GM12864 (cell line): ENCODE results near the gene POC1A.

Source experiments
- DNase-seq: peaks from one replicate; pipeline ENCODE4 v3.0.0-alpha.2; 2011; ENCODE audit warnings: low read depth
- H3K4me3 ChIP-seq: 2 replicates; pipeline ENCODE4 v1.5.1; 2011; ENCODE audit warnings: mild to moderate bottlenecking, low read depth, low read length, control low read depth
- CTCF ChIP-seq: IDR thresholded peaks from 2 replicates; pipeline ENCODE4 v1.5.1; 2011; ENCODE audit warnings: low read depth, mild to moderate bottlenecking, moderate library complexity, low read length, control low read depth, inconsistent platforms; ENCODE audit errors: missing control alignments

The POC1A gene

GRCh38 chr3:52154135-52155094, at the start of gene POC1A:
TSS of gene POC1A (minus strand) at chr3:52154423. CDS start at chr3:52154372, 51 bp downstream.
- peak; percentile 87 for DNase-seq
- no peak for TF ChIP-seq CTCF
- peak within 1 kb of the TSS; percentile 71 for H3K4me3 ChIP-seq

DNA sequence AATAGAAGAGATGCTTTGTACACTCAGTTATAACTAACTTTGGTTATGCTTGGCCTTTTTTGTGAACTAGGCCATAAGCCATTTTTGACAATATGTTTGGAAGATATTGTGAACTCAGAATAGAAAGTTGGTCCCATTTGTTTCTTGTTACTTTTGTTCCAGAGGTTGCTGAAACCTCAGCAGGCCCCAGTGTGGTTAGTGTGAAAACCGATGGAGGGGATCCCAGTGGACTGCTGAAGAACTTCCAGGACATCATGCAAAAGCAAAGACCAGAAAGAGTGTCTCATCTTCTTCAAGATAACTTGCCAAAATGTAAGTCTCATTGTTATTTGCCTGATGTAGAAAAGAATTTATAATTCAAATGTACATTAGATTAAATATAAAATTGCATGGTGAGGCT, 49.5 kb upstream of the POC1A start:
- no peak overlapping the region for H3K4me3 ChIP-seq
- no peak for TF ChIP-seq CTCF

GRCh38 chr3:52202384-52203077, 48.3 kb upstream of the POC1A start:
- TF ChIP-seq CTCF = no peak

More for the DNA sequence above, 49.5 kb upstream of the POC1A start:
- DNase-seq = no peak

DNA sequence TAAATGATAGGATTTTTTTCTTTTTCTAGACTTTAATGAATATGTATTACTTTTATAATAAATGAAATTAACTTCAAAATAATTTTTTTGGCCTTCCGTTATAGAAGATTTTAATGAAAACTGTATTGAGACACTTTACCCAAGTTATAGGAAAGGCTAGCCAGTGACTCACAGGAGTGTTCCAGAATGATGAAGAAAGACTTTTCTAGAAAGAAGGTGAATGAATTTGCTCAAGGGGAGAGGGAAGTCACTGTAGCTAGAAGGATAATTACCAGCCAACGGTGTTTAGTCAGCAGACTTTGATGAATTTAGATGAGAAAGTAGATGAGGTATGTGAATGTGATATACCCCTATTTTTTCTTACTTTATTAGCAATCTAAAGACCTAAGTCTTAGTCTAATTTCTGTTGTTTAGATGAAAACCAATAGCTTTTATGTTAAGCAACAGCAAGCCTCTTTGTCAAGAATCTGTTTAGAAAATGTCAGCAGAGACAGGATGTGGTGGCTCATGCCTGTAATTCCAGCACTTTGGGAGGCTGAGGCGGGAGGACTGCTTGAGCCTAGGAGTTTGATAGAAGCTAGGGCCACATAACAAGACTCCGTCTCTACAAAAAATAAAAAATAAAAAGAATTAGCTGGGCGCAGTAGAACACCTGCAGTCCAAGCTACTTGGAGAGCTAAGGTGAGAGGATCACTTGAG, 46.9 kb upstream of the POC1A start:
- H3K4me3 ChIP-seq = no peak overlapping the region
- no peak for DNase-seq

More at GRCh38 chr3:52202384-52203077, 48.3 kb upstream of the POC1A start:
- peak; percentile 26 for DNase-seq
- no peak overlapping the region; the same call in 1 of the 2 replicates for H3K4me3 ChIP-seq

DNA sequence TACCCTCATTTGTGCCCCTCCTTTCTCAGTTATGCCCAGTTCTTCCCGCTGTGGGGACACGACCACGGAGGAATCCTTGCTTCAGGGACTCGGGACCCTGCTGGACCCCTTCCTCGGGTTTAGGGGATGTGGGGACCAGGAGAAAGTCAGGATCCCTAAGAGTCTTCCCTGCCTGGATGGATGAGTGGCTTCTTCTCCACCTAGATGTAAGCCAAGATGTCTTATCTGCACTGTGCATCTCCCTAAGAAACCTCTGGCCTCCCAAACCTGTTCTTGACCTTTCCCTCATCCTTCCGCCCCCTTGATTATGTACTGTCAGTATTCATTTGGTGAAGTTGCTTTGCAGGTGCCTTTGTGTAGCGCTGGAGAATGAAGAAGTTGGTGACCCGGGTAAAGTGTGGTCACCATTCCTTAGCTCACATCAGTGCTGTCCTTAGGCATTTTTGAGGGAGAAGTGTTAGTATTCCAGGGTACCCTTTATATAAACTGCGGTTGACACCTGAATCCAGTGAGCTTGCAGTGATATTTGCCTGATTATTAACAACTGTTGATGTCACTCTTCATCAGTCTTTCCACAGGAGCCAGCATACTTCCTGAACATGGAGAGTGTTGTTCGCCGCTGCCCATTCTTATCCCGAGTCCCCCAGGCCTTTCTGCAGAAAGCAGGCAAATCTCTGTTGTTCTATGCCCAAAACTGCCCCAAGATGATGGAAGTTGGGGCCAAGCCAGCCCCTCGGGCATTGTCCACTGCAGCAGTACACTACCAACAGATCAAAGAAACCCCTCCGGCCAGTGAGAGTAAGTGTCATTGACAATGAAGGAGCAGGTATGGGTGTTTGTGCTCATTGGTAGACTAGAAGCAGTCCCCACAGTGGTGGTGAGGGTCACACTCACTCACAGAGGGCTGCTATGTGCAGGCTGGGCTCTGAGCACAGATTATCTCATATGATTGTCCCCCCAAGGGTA, 44.7 kb upstream of the POC1A start:
- peak overlapping the region; percentile 80 for H3K4me3 ChIP-seq
- no peak for TF ChIP-seq CTCF
- no peak for DNase-seq

More for the DNA sequence above, 46.9 kb upstream of the POC1A start:
- TF ChIP-seq CTCF = no peak
